Measurements from ENCODE around the gene ACAD10. TPM values are rescaled to one million over a fixed set of nuclear protein-coding genes. Genes with fewer than 3 reads are reported as not detected.

The ACAD10 gene
- total and polyA plus RNA-seq, 8 donors: 8.6 to 32.4 (median 16.2) TPM

DNA sequence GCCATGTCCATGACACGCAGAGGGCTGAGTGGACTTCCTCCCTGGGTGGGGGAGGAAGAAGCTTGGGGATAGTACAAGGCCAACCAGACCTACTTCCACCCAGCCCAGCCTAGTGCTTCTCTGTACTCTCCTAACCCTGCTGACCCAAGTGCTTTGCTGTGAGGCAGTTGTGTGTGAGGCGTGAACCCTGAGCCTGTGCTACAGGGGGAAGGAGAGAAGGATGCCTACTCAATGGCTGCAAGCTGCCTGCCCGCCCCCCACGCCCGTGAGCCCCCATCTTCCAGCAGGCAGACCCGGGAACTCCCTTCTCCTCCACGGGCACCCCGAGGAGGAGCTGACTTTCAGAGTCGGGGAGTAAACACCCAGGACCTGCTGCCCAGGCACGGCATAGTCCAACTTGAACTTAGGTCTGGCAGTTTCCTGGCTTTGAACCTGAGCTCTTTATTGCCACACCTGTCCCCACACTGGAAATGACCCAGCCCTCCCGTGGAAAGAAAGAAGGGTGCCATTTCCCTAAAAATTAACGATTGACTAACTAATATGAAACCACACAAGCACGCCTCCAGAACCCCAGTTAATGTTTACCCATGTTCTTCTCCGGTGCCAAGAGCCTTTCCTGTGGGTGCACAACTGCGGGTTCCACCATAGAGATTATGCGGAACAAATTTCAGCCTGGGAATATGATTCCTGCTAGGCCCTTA lies 91.6 kb downstream of the ACAD10 start:
- Histone ChIP-seq H3K9me3 (no peaks in the 10 kb centered on the region), H3K27me3 (no peaks in the 10 kb centered on the region), H3K4me3 (no peak overlapping the region), H3K36me3 (peaks cover 0 to 13% (median 0%) of the 10 kb centered on the region in 3 donors), H3K4me1 (peaks cover 51 to 72% (median 55%) of the 10 kb centered on the region in 3 donors), H3K27ac (peak overlapping the region; percentile 64 to 97 (median 90))
- 13 to 14% methylated on average over 15 to 16 of the region's 16 CpGs for WGBS, 2 donors
- TF ChIP-seq, protein P1, sequence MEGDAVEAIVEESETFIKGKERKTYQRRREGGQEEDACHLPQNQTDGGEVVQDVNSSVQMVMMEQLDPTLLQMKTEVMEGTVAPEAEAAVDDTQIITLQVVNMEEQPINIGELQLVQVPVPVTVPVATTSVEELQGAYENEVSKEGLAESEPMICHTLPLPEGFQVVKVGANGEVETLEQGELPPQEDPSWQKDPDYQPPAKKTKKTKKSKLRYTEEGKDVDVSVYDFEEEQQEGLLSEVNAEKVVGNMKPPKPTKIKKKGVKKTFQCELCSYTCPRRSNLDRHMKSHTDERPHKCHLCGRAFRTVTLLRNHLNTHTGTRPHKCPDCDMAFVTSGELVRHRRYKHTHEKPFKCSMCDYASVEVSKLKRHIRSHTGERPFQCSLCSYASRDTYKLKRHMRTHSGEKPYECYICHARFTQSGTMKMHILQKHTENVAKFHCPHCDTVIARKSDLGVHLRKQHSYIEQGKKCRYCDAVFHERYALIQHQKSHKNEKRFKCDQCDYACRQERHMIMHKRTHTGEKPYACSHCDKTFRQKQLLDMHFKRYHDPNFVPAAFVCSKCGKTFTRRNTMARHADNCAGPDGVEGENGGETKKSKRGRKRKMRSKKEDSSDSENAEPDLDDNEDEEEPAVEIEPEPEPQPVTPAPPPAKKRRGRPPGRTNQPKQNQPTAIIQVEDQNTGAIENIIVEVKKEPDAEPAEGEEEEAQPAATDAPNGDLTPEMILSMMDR (IDR thresholded peaks at IDR 0.05): no peak
- DNase-seq (peak in 5 of 6 donors; percentile 79 to 92 (median 88)), FAIRE-seq (no peak), ATAC-seq (peak; percentile 75 to 84 (median 78))
- intact Hi-C loops (cut with DNase I): no loop called here

- H3K36me3 ChIP-seq: peaks cover 0 to 37% (median 8%) of the 10 kb centered on the region in 3 donors
- intact Hi-C loops (cut with DNase I): no loop called here
- 89 to 93% methylated on average over 10 of the region's 10 CpGs for WGBS, 2 donors
- no peak for FAIRE-seq
- TF ChIP-seq, protein P1 (IDR thresholded peaks at IDR 0.05): no peak
- no peak for DNase-seq
- no peaks in the 10 kb centered on the region for H3K27me3 ChIP-seq
- H3K9me3 ChIP-seq: no peaks in the 10 kb centered on the region
- ATAC-seq: no peak
- H3K4me1 ChIP-seq: peaks cover 30 to 48% (median 31%) of the 10 kb centered on the region in 3 donors
- H3K27ac ChIP-seq: peak overlapping the region in 3 of 4 donors; percentile 13 to 66 (median 22)
- no peak overlapping the region for H3K4me3 ChIP-seq
Observed at GRCh38 chr12:111780166-111780565, 94.3 kb downstream of the ACAD10 start.

GRCh38 chr12:111780615-111781014 lies 94.8 kb downstream of the ACAD10 start:
- peak in 1 of 6 donors; percentile 69 for DNase-seq
- TF ChIP-seq, protein P1 (IDR thresholded peaks at IDR 0.05): no peak
- Histone ChIP-seq H3K4me1 (peaks cover 28 to 49% (median 30%) of the 10 kb centered on the region in 3 donors), H3K36me3 (peaks cover 0 to 37% (median 8%) of the 10 kb centered on the region in 3 donors), H3K9me3 (no peaks in the 10 kb centered on the region), H3K27me3 (no peaks in the 10 kb centered on the region), H3K27ac (peak overlapping the region in 3 of 4 donors; percentile 13 to 66 (median 22)), H3K4me3 (no peak overlapping the region)
- peak; percentile 9 to 55 (median 40) for ATAC-seq
- no peak for FAIRE-seq
- intact Hi-C loops (cut with DNase I): no loop called here
- 79 to 87% methylated on average over 5 of the region's 5 CpGs for WGBS, 2 donors

- H3K4me3 ChIP-seq: no peak overlapping the region
- H3K36me3 ChIP-seq: peaks cover 0 to 37% (median 8%) of the 10 kb centered on the region in 3 donors
- no peak for FAIRE-seq
- intact Hi-C loops (cut with DNase I): no loop called here
- peak overlapping the region in 2 of 4 donors; percentile 22 to 66 for H3K27ac ChIP-seq
- H3K9me3 ChIP-seq: no peaks in the 10 kb centered on the region
- ATAC-seq: no peak
- H3K27me3 ChIP-seq: no peaks in the 10 kb centered on the region
- TF ChIP-seq, protein P1 (IDR thresholded peaks at IDR 0.05): no peak
- WGBS, 2 donors: 98 to 100% methylated on average over 2 of the region's 2 CpGs
- no peak for DNase-seq
- H3K4me1 ChIP-seq: peaks cover 22 to 48% (median 29%) of the 10 kb centered on the region in 3 donors
Observed at GRCh38 chr12:111781085-111781658, 95.3 kb downstream of the ACAD10 start.
